ENCODE measurements around the gene CCDC33. TPM values are rescaled to one million over a fixed set of nuclear protein-coding genes. Genes with fewer than 3 reads are reported as not detected.

CCDC33 gene
- total RNA-seq, 2 donors from 2014 or later = 1.5 TPM; not detected in 1

GRCh38 chr15:74362482-74362881, 126.4 kb downstream of the CCDC33 start:
- Histone ChIP-seq H3K9me3 (no peaks in the 10 kb centered on the region), H3K27ac (no peak overlapping the region), H3K27me3 (replicated peaks; ENCODE audit: insufficient read depth) (no peaks in the 10 kb centered on the region), H3K4me1 (replicated peaks) (no peaks in the 10 kb centered on the region), H3K36me3 (no peaks in the 10 kb centered on the region), H3K4me3 (no peak overlapping the region)
- intact Hi-C loops (cut with DNase I) = no loop called here
- no peak for DNase-seq (ENCODE audit: low spot score)
- WGBS = 85% methylated on average over 1 of the region's 1 CpG
- TF ChIP-seq POLR2AphosphoS5 (IDR thresholded peaks at IDR 0.05) (no peak), CTCF (IDR thresholded peaks at IDR 0.05) (no peak), POLR2A (IDR thresholded peaks at IDR 0.05) (no peak)

- no peak for DNase-seq (ENCODE audit: low spot score)
- Histone ChIP-seq H3K27ac (no peak overlapping the region), H3K27me3 (replicated peaks; ENCODE audit: insufficient read depth) (no peaks in the 10 kb centered on the region), H3K4me3 (no peak overlapping the region), H3K36me3 (no peaks in the 10 kb centered on the region), H3K4me1 (replicated peaks) (no peaks in the 10 kb centered on the region), H3K9me3 (no peaks in the 10 kb centered on the region)
- TF ChIP-seq POLR2AphosphoS5 (IDR thresholded peaks at IDR 0.05) = no peak
- TF ChIP-seq CTCF (IDR thresholded peaks at IDR 0.05) = no peak
- no peak for TF ChIP-seq POLR2A (IDR thresholded peaks at IDR 0.05)
- WGBS = 91% methylated on average over 12 of the region's 12 CpGs
- intact Hi-C loops (cut with DNase I) = no loop called here
Measured at GRCh38 chr15:74364936-74365597, 128.9 kb downstream of the CCDC33 start.

- peak in 1 of 4 experiments; percentile 14 for TF ChIP-seq CTCF (IDR thresholded peaks at IDR 0.05)
- TF ChIP-seq POLR2AphosphoS5 (IDR thresholded peaks at IDR 0.05) = no peak
- TF ChIP-seq POLR2A (IDR thresholded peaks at IDR 0.05) = no peak
- H3K36me3 ChIP-seq = no peaks in the 10 kb centered on the region
- H3K27ac ChIP-seq = peak overlapping the region in 1 of 2 donors; percentile 28
- no peaks in the 10 kb centered on the region for H3K9me3 ChIP-seq
- no peak for DNase-seq (ENCODE audit: low spot score)
- 6% methylated on average over 75 of the region's 75 CpGs for WGBS
- no peaks in the 10 kb centered on the region for H3K4me1 ChIP-seq (replicated peaks)
- peak overlapping the region; percentile 25 to 37 for H3K4me3 ChIP-seq
- intact Hi-C loops (cut with DNase I) = no loop called here
- no peaks in the 10 kb centered on the region for H3K27me3 ChIP-seq (replicated peaks; ENCODE audit: insufficient read depth)
Measured at GRCh38 chr15:74365598-74366445, 129.7 kb downstream of the CCDC33 start.

- Histone ChIP-seq H3K4me3 (no peak within 1 kb of the TSS), H3K27ac (no peak within 1 kb of the TSS), H3K9me3 (no peaks in the 10 kb centered on the region), H3K27me3 (replicated peaks; ENCODE audit: insufficient read depth) (no peaks in the 10 kb centered on the region), H3K4me1 (replicated peaks) (no peaks in the 10 kb centered on the region), H3K36me3 (no peaks in the 10 kb centered on the region)
- intact Hi-C loops (cut with DNase I) = no loop called here
- 80% methylated on average over 12 of the region's 12 CpGs for WGBS
- DNase-seq (ENCODE audit: low spot score) = no peak
- TF ChIP-seq POLR2A (IDR thresholded peaks at IDR 0.05) = no peak
- no peak for TF ChIP-seq CTCF (IDR thresholded peaks at IDR 0.05)
- TF ChIP-seq POLR2AphosphoS5 (IDR thresholded peaks at IDR 0.05) = no peak
Measured at GRCh38 chr15:74367296-74367854, 131.2 kb downstream of the CCDC33 start, which contains the start of gene CYP11A1. TSS of gene CYP11A1 (minus strand) at chr15:74367646. CDS start at chr15:74367585, 61 bp downstream.
